Measurements from ENCODE around the gene ZNF784. TPM values are rescaled to one million over a fixed set of nuclear protein-coding genes. Genes with fewer than 3 reads are reported as not detected.
A peak's percentile ranks its signal among the peaks of the same experiment; 100 is the strongest.

Gene ZNF784
- total and polyA plus RNA-seq, 2 of the 13 experiments (the other 11 are each of a cell fraction or from before 2014, with no cell fraction given): 4.1 to 4.2 TPM

DNA sequence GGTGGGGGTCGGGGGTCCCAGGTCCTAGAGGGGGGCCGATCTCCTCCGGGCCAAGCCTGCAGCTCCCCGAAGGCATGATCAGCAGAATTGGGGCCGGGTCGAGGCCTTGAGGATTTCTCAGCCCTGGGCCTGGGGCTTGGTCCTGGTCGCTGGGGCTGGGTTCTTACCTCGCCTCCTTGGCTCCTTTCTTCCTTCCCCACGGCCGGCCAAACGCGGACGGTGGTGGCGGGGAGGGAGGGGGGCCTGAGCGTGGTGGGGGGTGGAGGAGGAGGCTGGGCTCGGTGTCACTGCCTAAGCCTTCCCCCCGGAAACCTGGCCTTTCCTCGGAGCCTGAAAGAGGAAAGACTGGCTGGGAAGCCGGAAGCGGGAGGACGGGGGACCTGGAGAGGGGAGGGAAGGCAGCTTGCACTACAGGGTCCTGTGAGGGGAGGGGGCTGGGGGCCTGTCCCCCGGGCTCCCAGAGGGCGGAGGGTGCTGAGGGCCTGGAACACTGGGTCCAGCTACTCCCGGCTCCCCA, 43.7 kb downstream of the ZNF784 start, which contains the start of gene ZNF579 (continued):
- TF ChIP-seq, protein P1, sequence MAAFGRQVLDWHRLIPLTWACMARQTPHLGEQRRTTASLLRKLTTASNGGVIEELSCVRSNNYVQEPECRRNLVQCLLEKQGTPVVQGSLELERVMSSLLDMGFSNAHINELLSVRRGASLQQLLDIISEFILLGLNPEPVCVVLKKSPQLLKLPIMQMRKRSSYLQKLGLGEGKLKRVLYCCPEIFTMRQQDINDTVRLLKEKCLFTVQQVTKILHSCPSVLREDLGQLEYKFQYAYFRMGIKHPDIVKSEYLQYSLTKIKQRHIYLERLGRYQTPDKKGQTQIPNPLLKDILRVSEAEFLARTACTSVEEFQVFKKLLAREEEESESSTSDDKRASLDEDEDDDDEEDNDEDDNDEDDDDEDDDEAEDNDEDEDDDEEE (CRISPR knock-in tag; IDR thresholded peaks at IDR 0.05): no peak
- peak; percentile 91 for TF ChIP-seq MAZ (IDR thresholded peaks at IDR 0.05; ENCODE audit: borderline replicate concordance, low read depth, low read length)
- TF ChIP-seq MAZ (CRISPR knock-in tag; IDR thresholded peaks at IDR 0.05; ENCODE audit: low read depth): peak; percentile 92
- TF ChIP-seq TOE1 (CRISPR knock-in tag; IDR thresholded peaks at IDR 0.05): no peak
- peak; percentile 57 for TF ChIP-seq SALL1 (CRISPR knock-in tag; IDR thresholded peaks at IDR 0.05)
- 0 out of 2 replicates have a peak, but pooled peaks have one; percentile 43 for TF ChIP-seq ZNF788 (CRISPR knock-in tag; IDR thresholded peaks at IDR 0.05; ENCODE audit: borderline replicate concordance)
- TF ChIP-seq, protein P2, sequence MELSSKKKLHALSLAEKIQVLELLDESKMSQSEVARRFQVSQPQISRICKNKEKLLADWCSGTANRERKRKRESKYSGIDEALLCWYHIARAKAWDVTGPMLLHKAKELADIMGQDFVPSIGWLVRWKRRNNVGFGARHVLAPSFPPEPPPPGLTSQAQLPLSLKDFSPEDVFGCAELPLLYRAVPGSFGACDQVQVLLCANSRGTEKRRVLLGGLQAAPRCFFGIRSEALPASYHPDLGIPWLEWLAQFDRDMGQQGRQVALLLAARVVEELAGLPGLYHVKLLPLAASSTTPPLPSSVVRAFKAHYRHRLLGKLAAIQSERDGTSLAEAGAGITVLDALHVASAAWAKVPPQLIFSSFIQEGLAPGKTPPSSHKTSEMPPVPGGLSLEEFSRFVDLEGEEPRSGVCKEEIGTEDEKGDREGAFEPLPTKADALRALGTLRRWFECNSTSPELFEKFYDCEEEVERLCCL (CRISPR knock-in tag; IDR thresholded peaks at IDR 0.05; ENCODE audit: borderline replicate concordance): no peak
- TF ChIP-seq, protein P3, sequence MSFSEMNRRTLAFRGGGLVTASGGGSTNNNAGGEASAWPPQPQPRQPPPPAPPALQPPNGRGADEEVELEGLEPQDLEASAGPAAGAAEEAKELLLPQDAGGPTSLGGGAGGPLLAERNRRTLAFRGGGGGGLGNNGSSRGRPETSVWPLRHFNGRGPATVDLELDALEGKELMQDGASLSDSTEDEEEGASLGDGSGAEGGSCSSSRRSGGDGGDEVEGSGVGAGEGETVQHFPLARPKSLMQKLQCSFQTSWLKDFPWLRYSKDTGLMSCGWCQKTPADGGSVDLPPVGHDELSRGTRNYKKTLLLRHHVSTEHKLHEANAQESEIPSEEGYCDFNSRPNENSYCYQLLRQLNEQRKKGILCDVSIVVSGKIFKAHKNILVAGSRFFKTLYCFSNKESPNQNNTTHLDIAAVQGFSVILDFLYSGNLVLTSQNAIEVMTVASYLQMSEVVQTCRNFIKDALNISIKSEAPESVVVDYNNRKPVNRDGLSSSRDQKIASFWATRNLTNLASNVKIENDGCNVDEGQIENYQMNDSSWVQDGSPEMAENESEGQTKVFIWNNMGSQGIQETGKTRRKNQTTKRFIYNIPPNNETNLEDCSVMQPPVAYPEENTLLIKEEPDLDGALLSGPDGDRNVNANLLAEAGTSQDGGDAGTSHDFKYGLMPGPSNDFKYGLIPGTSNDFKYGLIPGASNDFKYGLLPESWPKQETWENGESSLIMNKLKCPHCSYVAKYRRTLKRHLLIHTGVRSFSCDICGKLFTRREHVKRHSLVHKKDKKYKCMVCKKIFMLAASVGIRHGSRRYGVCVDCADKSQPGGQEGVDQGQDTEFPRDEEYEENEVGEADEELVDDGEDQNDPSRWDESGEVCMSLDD (CRISPR knock-in tag; IDR thresholded peaks at IDR 0.05; ENCODE audit: borderline replicate concordance): no peak
- TF ChIP-seq, protein P4, sequence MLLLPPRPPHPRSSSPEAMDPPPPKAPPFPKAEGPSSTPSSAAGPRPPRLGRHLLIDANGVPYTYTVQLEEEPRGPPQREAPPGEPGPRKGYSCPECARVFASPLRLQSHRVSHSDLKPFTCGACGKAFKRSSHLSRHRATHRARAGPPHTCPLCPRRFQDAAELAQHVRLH (CRISPR knock-in tag; IDR thresholded peaks at IDR 0.05; ENCODE audit: borderline replicate concordance, low read depth): 0 out of 2 replicates have a peak, but pooled peaks have one; percentile 3
- TF ChIP-seq ZKSCAN1 (IDR thresholded peaks at IDR 0.05; ENCODE audit: low read length): peak; percentile 41; the same call in 1 of the 2 replicates
- TF ChIP-seq, protein P5, sequence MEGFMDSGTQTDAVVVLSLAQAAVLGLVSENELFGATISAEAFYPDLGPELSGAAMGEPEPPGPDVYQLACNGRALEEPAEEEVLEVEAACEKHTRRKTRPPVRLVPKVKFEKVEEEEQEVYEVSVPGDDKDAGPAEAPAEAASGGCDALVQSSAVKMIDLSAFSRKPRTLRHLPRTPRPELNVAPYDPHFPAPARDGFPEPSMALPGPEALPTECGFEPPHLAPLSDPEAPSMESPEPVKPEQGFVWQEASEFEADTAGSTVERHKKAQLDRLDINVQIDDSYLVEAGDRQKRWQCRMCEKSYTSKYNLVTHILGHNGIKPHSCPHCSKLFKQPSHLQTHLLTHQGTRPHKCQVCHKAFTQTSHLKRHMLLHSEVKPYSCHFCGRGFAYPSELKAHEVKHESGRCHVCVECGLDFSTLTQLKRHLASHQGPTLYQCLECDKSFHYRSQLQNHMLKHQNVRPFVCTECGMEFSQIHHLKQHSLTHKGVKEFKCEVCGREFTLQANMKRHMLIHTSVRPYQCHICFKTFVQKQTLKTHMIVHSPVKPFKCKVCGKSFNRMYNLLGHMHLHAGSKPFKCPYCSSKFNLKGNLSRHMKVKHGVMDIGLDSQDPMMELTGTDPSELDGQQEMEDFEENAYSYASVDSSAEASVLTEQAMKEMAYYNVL (CRISPR knock-in tag; IDR thresholded peaks at IDR 0.05; ENCODE audit: borderline replicate concordance): peak; percentile 39; the same call in 1 of the 2 replicates
- 0 out of 2 replicates have a peak, but pooled peaks have one; percentile 22 for TF ChIP-seq HNRNPL (IDR thresholded peaks at IDR 0.05; ENCODE audit: low read depth, low read length)
- no peak for TF ChIP-seq ZKSCAN5 (CRISPR knock-in tag; IDR thresholded peaks at IDR 0.05)
- TF ChIP-seq ZSCAN21 (CRISPR knock-in tag; IDR thresholded peaks at IDR 0.05; ENCODE audit: borderline replicate concordance): no peak
- TF ChIP-seq, protein P6, sequence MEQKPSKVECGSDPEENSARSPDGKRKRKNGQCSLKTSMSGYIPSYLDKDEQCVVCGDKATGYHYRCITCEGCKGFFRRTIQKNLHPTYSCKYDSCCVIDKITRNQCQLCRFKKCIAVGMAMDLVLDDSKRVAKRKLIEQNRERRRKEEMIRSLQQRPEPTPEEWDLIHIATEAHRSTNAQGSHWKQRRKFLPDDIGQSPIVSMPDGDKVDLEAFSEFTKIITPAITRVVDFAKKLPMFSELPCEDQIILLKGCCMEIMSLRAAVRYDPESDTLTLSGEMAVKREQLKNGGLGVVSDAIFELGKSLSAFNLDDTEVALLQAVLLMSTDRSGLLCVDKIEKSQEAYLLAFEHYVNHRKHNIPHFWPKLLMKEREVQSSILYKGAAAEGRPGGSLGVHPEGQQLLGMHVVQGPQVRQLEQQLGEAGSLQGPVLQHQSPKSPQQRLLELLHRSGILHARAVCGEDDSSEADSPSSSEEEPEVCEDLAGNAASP (CRISPR knock-in tag; IDR thresholded peaks at IDR 0.05; ENCODE audit: borderline replicate concordance): 0 out of 2 replicates have a peak, but pooled peaks have one; percentile 34
- TF ChIP-seq ZNF121 (CRISPR knock-in tag; IDR thresholded peaks at IDR 0.05): peak; percentile 47; the same call in 1 of the 2 replicates
- peak; percentile 48; the same call in 1 of the 2 replicates for TF ChIP-seq HCFC1 (IDR thresholded peaks at IDR 0.05; ENCODE audit: low read depth, low read length)
- TF ChIP-seq, protein P7, sequence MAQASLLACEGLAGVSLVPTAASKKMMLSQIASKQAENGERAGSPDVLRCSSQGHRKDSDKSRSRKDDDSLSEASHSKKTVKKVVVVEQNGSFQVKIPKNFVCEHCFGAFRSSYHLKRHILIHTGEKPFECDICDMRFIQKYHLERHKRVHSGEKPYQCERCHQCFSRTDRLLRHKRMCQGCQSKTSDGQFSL (CRISPR knock-in tag; IDR thresholded peaks at IDR 0.05): peak; percentile 85; the same call in 1 of the 2 replicates
- TF ChIP-seq U2AF2 (IDR thresholded peaks at IDR 0.05; ENCODE audit: low read depth, low read length): no peak
- TF ChIP-seq ZNF251 (CRISPR knock-in tag; IDR thresholded peaks at IDR 0.05): no peak

Measured in HepG2 (cell line).